GM12878 (cell line): Measurements from ENCODE around the gene GPRC5B. TPM values are rescaled to one million over a fixed set of nuclear protein-coding genes. Genes with fewer than 3 reads are reported as not detected.

Experiments used
- ATAC-seq: fragments of 200-7000 bp; cut with Tn5 transposase; 3 replicates; pipeline ENCODE4 v1.9.1; 2020; ENCODE audit warnings: mild to moderate bottlenecking, moderate library complexity
- BruUV-seq: library from RNA; stranded (reverse); fragments of 400-500 nt; replicated peaks from 2 replicates; lab custom pipeline; 2021; lab: Mats Ljungman, UMichigan
- CTCF ChIA-PET: fragments of 300-600 bp; sonication (Branson Sonifier 250); formaldehyde crosslinking; extraction: SDS; loops from one replicate; lab custom pipeline; 2021; ENCODE audit warnings: inconsistent platforms; lab: Yijun Ruan, JAX
- POLR2A ChIA-PET: fragments of 350-600 bp; formaldehyde crosslinking; extraction: SDS; loops from one replicate; lab custom pipeline; 2021; ENCODE audit warnings: inconsistent platforms; lab: Charles Lee
- RAD21 ChIA-PET: fragments of 300-600 bp; sonication (Branson Sonifier 250); formaldehyde crosslinking; loops from one replicate; lab custom pipeline; 2023; ENCODE audit warnings: antibody characterized with exemption; ENCODE audit not compliant: unreplicated experiment; lab: Charles Lee
- SMC1A ChIA-PET: fragments of 300-600 bp; sonication (Branson Sonifier 250); formaldehyde crosslinking; loops from one replicate; lab custom pipeline; 2023; ENCODE audit not compliant: unreplicated experiment, uncharacterized antibody; lab: Charles Lee
- DNase-seq: peaks from one replicate; pipeline ENCODE4 v3.0.0-alpha.2; 2011; ENCODE audit warnings: low read depth, low spot score
- FAIRE-seq: peaks from 3 replicates; lab custom pipeline; 2011; peaks lifted over from hg19 to GRCh38; lab: Jason Lieb, UNC
- H2AFZ ChIP-seq: 2 replicates; pipeline ENCODE4 v1.6.0; 2011; ENCODE audit warnings: low read depth, low read length, control low read depth; ENCODE audit not compliant: control insufficient read depth
- H3K27ac ChIP-seq: 2 replicates; pipeline ENCODE4 v1.5.1; 2011; ENCODE audit warnings: control low read depth; ENCODE audit not compliant: control insufficient read depth, insufficient read depth
- H3K27me3 ChIP-seq, 2 experiments: replicated peaks in 1 of 2; 2 replicates each; pipeline versions ENCODE4 v1.6.0 to v1.6.1; 2011; ENCODE audit warnings: low read length in 1 of 2; ENCODE audit not compliant: control insufficient read depth in 2 of 2, insufficient read depth in 2 of 2
- H3K36me3 ChIP-seq, 2 experiments: 2 replicates each; pipeline ENCODE4 v1.5.1; 2011; ENCODE audit warnings: low read length in 1 of 2; ENCODE audit not compliant: control insufficient read depth in 2 of 2, insufficient read depth in 2 of 2
- H3K4me1 ChIP-seq: 2 replicates; pipeline ENCODE4 v1.6.1; 2011; ENCODE audit warnings: mild to moderate bottlenecking, low read length, moderate library complexity, mixed read lengths; ENCODE audit not compliant: control insufficient read depth, insufficient read depth
- H3K4me2 ChIP-seq: 2 replicates; pipeline ENCODE4 v1.6.0; 2011; ENCODE audit warnings: control low read depth; ENCODE audit not compliant: control insufficient read depth, insufficient read depth
- H3K4me3 ChIP-seq: fragments of 200-600 bp; sonication (generic); 2 replicates; pipeline ENCODE4 v1.5.1; 2016
- H3K79me2 ChIP-seq: 2 replicates; pipeline ENCODE4 v1.6.0; 2011; ENCODE audit warnings: low read length; ENCODE audit not compliant: control insufficient read depth, insufficient read depth
- H3K9ac ChIP-seq: 2 replicates; pipeline ENCODE4 v1.8.0; 2011; ENCODE audit warnings: low read length, control low read depth, mixed read lengths; ENCODE audit not compliant: control insufficient read depth, insufficient read depth
- H3K9me3 ChIP-seq: replicated peaks from 3 replicates; pipeline ENCODE4 v1.5.1; 2011; ENCODE audit warnings: mild to moderate bottlenecking, low read length; ENCODE audit not compliant: control insufficient read depth, insufficient read depth
- H4K20me1 ChIP-seq: 2 replicates; pipeline ENCODE4 v1.6.0; 2011; ENCODE audit not compliant: control insufficient read depth, insufficient read depth
- NBN ChIP-seq: fragments of 450-650 bp; IDR thresholded peaks from 2 replicates; pipeline ENCODE4 v1.6.1; 2016
- RBBP5 ChIP-seq: fragments of 200-600 bp; sonication (generic); conservative IDR thresholded peaks from 2 replicates; pipeline ENCODE4 v1.6.1; 2016
- SRF ChIP-seq, 2 experiments: IDR thresholded peaks; 2 replicates each; pipeline ENCODE4 v1.6.1; 2011; ENCODE audit warnings: low read depth in 2 of 2, low read length in 2 of 2, mild to moderate bottlenecking in 1 of 2, moderate library complexity in 1 of 2
- YBX1 ChIP-seq: fragments of 450-650 bp; IDR thresholded peaks from 2 replicates; pipeline ENCODE4 v1.6.1; 2016; ENCODE audit warnings: antibody characterized with exemption
- ZNF274 ChIP-seq: IDR thresholded peaks from one replicate; pipeline ENCODE4 v1.8.0; 2011; ENCODE audit not compliant: insufficient read length, insufficient read depth
- WGBS: methylation state at CpG from one replicate; pipeline ENCODE4 v1.1.6; 2016; ENCODE audit warnings: low lambda C conversion rate; ENCODE audit not compliant: insufficient replicate concordance, insufficient coverage; ENCODE audit errors: missing lambda C conversion rate; 5-methylcytosine and 5-hydroxymethylcytosine counted together
- in situ Hi-C: fragments of 300-500 bp; cut with MboI; formaldehyde crosslinking; loops from 9 replicates; pipeline ENCODE4 v1.14.3; 2018; ENCODE audit warnings: mixed read lengths
- intact Hi-C: fragments of 100-400 bp; cut with micrococcal nuclease; formaldehyde crosslinking; loops from one replicate; pipeline ENCODE4 v1.14.2; 2022; ENCODE audit not compliant: unreplicated experiment
- polyA plus RNA-seq, 11 experiments: library from polyadenylated mRNA; depleted of rRNA in 4 of 11; unstranded in 6 of 11; stranded (reverse) in 5 of 11; fragments of >200 nt; fragmentation: Nextera tagmentation in 4 of 11; fragmentation: Illumina TruSeq in 1 of 11; extraction: Ambion mirVana in 4 of 11; extraction: Trizol in 1 of 11; gene quantifications; 1 replicate in 1 of 11; 2 replicates in 10 of 11; pipeline versions ENCODE4 v1.2.1 to v1.2.3, GENCODE V29; 2011 to 2016; ENCODE audit warnings: inconsistent platforms in 2 of 11, missing spikeins in 2 of 11, low read depth in 1 of 11
- total RNA-seq, 4 experiments: library from RNA; depleted of rRNA in 3 of 4; stranded (reverse); fragments of >200 nt in 3 of 4; fragmentation: Illumina TruSeq in 1 of 4; extraction: Trizol in 1 of 4; gene quantifications; 2 replicates each; pipeline versions ENCODE4 v1.2.1 to v1.2.3, GENCODE V29; 2013 to 2021
- TF ChIP-seq, protein P1 (sequence below), 3 experiments: IDR thresholded peaks in 2 of 3; conservative IDR thresholded peaks in 1 of 3; 2 replicates each; pipeline ENCODE4 v1.5.1; 2011; ENCODE audit warnings: low read depth in 3 of 3, low read length in 3 of 3, mild to moderate bottlenecking in 3 of 3, control low read depth in 2 of 3, moderate library complexity in 2 of 3, inconsistent platforms in 1 of 3, mixed read lengths in 1 of 3; ENCODE audit not compliant: control insufficient read depth in 2 of 3, insufficient read depth in 1 of 3; ENCODE audit errors: extremely low read depth in 1 of 3
- TF ChIP-seq, protein P2 (sequence below): IDR thresholded peaks from 2 replicates; pipeline ENCODE4 v1.6.1; 2011; ENCODE audit warnings: low read depth, mild to moderate bottlenecking, low read length, moderate library complexity, borderline replicate concordance; ENCODE audit errors: extremely low read depth
- TF ChIP-seq, protein P3 (sequence below): fragments of 450-650 bp; IDR thresholded peaks from 2 replicates; pipeline ENCODE4 v1.6.1; 2017; ENCODE audit warnings: low read depth, mild to moderate bottlenecking, moderate library complexity
- TF ChIP-seq, protein P4 (sequence below): fragments of 450-650 bp; formaldehyde crosslinking; IDR thresholded peaks from 2 replicates; pipeline ENCODE4 v1.4.0; 2022; ENCODE audit warnings: mild to moderate bottlenecking, moderate library complexity
- TF ChIP-seq, protein P5 (sequence below): IDR thresholded peaks from 2 replicates; pipeline ENCODE4 v1.6.1; 2011; ENCODE audit warnings: mild to moderate bottlenecking, low read depth, low read length, moderate library complexity; ENCODE audit not compliant: insufficient replicate concordance

GPRC5B gene
- total and polyA plus RNA-seq, 10 of the 15 experiments (the other 5 are each of a cell fraction or from before 2014, with no cell fraction given): 0.01 to 0.42 (median 0.15) TPM; not detected in 2

DNA sequence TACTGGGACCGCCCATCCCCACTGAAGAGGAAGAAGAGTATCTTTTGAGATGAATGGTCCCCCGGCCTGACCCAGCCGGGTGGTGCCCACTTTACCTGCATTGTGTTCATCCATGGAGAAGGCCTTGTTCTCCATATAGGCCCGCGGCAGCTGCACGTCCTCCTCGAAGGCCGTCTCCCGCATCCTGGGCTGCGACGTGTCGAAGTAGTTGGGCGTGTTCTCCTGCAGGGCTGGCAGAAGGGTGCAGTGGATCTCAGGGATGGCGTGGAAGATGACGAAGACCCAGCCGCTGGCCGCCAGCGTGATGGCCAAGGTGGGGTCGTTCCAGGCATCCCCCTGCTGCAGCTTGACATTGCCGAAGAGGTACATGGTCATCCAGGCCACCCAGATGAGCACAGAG lies 12.9 kb downstream of the GPRC5B start (continued):
- TF ChIP-seq, protein P1, sequence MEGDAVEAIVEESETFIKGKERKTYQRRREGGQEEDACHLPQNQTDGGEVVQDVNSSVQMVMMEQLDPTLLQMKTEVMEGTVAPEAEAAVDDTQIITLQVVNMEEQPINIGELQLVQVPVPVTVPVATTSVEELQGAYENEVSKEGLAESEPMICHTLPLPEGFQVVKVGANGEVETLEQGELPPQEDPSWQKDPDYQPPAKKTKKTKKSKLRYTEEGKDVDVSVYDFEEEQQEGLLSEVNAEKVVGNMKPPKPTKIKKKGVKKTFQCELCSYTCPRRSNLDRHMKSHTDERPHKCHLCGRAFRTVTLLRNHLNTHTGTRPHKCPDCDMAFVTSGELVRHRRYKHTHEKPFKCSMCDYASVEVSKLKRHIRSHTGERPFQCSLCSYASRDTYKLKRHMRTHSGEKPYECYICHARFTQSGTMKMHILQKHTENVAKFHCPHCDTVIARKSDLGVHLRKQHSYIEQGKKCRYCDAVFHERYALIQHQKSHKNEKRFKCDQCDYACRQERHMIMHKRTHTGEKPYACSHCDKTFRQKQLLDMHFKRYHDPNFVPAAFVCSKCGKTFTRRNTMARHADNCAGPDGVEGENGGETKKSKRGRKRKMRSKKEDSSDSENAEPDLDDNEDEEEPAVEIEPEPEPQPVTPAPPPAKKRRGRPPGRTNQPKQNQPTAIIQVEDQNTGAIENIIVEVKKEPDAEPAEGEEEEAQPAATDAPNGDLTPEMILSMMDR (IDR thresholded peaks at IDR 0.05 in 2 of 3, conservative IDR thresholded peaks at IDR 0.05 in 1 of 3; ENCODE audit: control insufficient read depth in 2 of 3, extremely low read depth in 1 of 3, insufficient read depth in 1 of 3, low read depth in 3 of 3, low read length in 3 of 3): no peak

DNA sequence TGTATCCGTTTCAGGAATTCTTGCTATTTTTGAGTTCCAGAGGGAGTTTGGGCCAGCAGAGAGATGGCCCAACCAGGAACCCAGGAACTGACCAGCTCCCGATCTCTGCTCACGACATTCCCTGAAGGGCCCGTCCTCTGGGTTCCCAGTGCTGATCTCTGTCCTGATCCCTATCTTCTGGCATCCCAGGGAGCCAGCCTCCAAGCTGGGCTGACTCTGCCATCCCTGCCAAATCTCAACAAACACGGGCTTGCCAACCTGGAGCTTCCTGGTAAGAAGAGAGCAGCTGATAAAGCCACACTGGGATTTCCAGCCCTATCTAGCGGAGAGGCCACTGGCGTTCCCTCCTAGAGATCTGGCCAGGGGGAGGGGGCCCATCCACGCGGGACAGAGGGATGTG lies 16.2 kb downstream of the GPRC5B start:
- no peak for FAIRE-seq
- Histone ChIP-seq H4K20me1 (no peaks in the 10 kb centered on the region), H3K4me3 (no peak overlapping the region), H2AFZ (no peak overlapping the region), H3K4me1 (no peaks in the 10 kb centered on the region), H3K27me3 (no peaks in the 10 kb centered on the region), H3K4me2 (no peak overlapping the region), H3K9me3 (no peaks in the 10 kb centered on the region), H3K27ac (no peak overlapping the region), H3K9ac (no peak overlapping the region), H3K36me3 (no peaks in the 10 kb centered on the region), H3K79me2 (no peaks in the 10 kb centered on the region)
- POLR2A ChIA-PET: no interaction called here
- no peak for ATAC-seq
- BruUV-seq: no TSS peak
- intact Hi-C loops (no loop called here), in situ Hi-C loops (no loop called here)
- SMC1A ChIA-PET: interaction anchor here (0.6 kb wide), 1 partner anchor 101 kb away, joined by 3 read pairs; no protein-coding TSS in a partner anchor
- CTCF ChIA-PET: interaction anchor here (1.5 kb wide), 1 partner anchor 15 kb away, joined by 3 read pairs; no protein-coding TSS in a partner anchor
- DNase-seq: no peak
- 49% methylated on average over 9 of the region's 9 CpGs for WGBS
- RAD21 ChIA-PET: no interaction called here
- TF ChIP-seq, protein P1 (IDR thresholded peaks at IDR 0.05 in 2 of 3, conservative IDR thresholded peaks at IDR 0.05 in 1 of 3; ENCODE audit: control insufficient read depth in 2 of 3, extremely low read depth in 1 of 3, insufficient read depth in 1 of 3, low read depth in 3 of 3, low read length in 3 of 3): no peak
- TF ChIP-seq ZNF274: no peak
- TF ChIP-seq, protein P2, sequence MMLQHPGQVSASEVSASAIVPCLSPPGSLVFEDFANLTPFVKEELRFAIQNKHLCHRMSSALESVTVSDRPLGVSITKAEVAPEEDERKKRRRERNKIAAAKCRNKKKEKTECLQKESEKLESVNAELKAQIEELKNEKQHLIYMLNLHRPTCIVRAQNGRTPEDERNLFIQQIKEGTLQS: no peak
- TF ChIP-seq, protein P3, sequence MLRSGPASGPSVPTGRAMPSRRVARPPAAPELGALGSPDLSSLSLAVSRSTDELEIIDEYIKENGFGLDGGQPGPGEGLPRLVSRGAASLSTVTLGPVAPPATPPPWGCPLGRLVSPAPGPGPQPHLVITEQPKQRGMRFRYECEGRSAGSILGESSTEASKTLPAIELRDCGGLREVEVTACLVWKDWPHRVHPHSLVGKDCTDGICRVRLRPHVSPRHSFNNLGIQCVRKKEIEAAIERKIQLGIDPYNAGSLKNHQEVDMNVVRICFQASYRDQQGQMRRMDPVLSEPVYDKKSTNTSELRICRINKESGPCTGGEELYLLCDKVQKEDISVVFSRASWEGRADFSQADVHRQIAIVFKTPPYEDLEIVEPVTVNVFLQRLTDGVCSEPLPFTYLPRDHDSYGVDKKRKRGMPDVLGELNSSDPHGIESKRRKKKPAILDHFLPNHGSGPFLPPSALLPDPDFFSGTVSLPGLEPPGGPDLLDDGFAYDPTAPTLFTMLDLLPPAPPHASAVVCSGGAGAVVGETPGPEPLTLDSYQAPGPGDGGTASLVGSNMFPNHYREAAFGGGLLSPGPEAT: no peak
- TF ChIP-seq RBBP5: no peak
- TF ChIP-seq, protein P4, sequence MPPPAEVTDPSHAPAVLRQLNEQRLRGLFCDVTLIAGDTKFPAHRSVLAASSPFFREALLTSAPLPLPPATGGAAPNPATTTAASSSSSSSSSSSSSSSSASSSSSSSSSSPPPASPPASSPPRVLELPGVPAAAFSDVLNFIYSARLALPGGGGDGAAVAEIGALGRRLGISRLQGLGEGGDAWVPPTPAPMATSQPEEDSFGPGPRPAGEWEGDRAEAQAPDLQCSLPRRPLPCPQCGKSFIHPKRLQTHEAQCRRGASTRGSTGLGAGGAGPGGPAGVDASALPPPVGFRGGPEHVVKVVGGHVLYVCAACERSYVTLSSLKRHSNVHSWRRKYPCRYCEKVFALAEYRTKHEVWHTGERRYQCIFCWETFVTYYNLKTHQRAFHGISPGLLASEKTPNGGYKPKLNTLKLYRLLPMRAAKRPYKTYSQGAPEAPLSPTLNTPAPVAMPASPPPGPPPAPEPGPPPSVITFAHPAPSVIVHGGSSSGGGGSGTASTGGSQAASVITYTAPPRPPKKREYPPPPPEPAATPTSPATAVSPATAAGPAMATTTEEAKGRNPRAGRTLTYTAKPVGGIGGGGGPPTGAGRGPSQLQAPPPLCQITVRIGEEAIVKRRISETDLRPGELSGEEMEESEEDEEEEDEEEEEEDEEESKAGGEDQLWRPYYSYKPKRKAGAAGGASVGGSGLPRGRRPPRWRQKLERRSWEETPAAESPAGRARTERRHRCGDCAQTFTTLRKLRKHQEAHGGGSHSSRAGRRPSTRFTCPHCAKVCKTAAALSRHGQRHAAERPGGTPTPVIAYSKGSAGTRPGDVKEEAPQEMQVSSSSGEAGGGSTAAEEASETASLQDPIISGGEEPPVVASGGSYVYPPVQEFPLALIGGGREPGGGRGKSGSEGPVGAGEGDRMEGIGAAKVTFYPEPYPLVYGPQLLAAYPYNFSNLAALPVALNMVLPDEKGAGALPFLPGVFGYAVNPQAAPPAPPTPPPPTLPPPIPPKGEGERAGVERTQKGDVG (CRISPR knock-in tag): no peak
- TF ChIP-seq NBN: no peak
- TF ChIP-seq, protein P5, sequence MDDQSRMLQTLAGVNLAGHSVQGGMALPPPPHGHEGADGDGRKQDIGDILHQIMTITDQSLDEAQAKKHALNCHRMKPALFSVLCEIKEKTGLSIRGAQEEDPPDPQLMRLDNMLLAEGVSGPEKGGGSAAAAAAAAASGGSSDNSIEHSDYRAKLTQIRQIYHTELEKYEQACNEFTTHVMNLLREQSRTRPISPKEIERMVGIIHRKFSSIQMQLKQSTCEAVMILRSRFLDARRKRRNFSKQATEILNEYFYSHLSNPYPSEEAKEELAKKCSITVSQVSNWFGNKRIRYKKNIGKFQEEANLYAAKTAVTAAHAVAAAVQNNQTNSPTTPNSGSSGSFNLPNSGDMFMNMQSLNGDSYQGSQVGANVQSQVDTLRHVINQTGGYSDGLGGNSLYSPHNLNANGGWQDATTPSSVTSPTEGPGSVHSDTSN: no peak
- TF ChIP-seq YBX1: no peak
- TF ChIP-seq SRF (IDR thresholded peaks at IDR 0.05; ENCODE audit: low read depth in 2 of 2, low read length in 2 of 2): no peak
